HG02938 (cell line): ENCODE data around the gene ANKMY1.
"Not testable (repeated sequence)": the region's sequence is repeated elsewhere in the genome, so short reads cannot be mapped to it uniquely, and the experiment has no call there.

Source experiments
- ATAC-seq: cut with Tn5 transposase; IDR thresholded peaks from one replicate; pipeline ENCODE4 v1.9.1; 2021; ENCODE audit warnings: mild to moderate bottlenecking, moderate library complexity; ENCODE audit not compliant: unreplicated experiment

Gene ANKMY1

DNA sequence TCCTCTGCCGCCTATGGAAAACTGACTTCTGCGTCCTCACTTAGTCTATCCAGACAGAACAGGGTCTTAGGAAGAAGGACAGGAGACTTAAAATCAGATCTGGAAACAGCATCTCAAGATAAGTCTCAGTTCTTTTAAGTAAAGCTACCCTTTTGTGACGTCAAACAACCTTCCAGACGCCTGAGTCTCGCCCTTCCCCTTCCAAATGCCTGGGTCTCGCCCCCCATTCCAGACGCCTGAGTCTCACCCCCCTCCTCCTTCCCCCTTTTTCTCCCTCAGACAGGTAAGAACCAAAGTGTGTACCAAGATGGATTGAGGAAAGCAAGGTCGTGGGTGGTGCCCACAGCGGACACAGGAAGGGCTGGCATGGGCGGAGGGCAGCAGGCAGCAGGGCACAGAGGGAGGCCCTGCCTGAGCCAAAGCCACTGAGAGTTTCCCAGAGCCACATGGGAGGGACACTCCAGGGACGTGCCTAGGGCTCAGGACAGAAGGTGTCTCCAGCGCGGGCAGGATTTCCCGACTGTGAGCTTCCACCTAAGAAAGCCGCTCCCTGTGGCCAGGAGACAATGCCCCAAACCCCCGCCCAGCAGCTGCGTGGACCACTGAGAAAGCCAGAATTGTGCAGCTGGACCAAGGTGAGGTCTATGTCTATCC, 51.3 kb downstream of the ANKMY1 start:
- no peak for ATAC-seq

DNA sequence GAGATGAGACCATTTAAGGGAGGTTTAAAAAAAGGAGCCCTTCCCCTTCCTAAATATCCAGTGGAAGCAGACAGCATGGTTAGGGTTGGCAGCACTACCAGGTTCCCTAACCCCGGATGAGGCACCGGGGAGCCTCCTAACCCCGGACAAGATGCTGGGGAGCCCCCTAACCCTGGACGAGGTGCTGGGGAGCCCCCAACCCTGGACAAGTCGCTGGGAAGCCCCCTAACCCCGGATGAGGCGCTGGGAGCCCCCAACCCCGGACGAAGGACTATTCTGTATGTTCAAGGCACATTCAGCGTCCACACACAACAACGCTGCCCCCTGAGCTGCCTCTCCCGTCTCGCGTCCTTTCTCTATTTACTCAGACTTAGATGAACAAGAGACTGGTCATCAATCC, 51.9 kb downstream of the ANKMY1 start:
- no peak for ATAC-seq

DNA sequence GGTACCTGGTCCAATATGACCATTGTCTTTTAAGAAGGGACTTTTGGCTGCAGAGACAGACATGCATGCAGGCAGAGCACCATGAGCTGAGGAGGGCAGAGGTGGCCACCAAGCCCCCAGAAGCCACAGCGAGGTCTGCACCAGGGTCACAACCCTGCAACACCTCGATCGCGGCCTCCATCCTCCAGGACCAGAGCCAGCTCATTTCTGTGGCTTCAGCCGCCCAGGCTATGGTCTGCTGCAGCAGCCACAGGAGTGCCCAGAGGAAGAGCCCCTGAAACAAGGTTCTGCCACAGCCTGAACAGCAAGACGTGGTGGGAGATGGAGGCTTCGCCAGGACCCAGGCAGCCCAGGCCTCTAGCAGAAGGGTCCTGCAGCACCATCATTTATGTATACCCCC, 53.9 kb downstream of the ANKMY1 start:
- ATAC-seq = no peak

DNA sequence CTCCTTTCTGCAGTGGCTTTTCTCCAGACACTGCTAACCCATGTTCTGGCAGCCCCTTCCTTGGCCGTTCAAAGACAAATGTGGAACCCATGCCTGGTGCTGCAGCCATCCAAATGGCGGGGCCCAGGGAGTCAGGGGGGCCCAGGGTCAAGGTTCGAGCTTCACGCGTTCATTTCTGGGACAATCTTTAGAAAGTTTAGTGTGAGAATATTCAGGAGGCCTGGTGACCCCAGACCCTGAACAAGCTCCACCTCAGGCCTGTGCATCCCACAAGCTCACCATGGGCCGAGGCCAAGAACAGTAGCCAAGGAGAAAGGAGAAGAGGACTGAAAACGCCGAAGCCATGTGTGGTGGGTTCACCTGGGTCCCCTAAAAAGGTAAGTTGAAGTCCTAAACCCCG, 54.4 kb downstream of the ANKMY1 start:
- ATAC-seq = no peak

DNA sequence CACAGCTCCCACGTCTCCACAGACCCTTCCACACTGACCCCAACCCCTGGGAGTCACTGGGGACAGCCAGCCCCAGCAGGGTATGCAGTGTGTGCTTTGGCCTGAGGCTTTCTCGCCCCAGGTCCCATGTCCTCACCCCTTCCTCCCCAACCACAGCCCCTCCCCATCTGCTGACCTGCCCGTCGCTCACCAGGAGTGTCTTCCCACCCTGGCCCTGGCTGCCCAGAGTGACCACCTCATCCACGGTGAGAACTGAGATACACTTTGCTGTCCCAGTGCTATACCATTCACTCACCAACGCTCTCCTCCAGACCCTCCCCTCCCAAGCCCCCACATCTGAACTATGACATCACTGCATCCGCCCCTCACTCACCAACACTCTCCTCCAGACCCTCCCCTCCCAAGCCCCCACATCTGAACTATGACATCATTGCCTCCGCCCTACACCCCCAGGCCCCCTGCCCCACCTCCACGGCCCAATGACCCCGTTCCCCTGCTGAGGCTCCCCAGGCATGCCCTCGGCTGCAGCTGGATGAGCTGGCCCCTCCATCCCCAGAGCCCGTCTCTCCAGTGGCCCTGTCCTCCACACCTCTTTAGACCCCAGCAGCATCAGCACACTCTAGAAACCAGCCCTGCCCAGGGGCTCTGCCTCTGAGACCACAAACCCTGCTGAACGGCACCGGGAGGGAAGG, 55.2 kb downstream of the ANKMY1 start:
- ATAC-seq = no peak

DNA sequence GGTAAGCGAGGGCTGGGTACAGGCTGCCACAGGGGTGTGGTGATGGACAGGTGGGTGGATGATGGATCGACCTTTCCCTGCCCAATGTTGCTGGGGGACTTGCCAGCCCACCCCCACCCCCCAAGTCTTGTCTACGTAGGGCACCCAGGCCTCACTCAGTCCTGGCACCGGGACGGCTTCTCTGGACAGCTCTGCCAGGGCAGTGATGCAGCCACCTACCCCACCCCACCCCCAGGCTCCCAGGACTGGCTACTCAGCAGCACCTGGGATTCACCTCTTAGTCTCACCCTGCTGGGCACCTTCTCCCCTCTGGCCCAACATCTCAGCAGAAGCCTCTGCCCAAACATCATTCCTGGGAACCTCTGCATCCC, 55.7 kb downstream of the ANKMY1 start:
- no peak for ATAC-seq

DNA sequence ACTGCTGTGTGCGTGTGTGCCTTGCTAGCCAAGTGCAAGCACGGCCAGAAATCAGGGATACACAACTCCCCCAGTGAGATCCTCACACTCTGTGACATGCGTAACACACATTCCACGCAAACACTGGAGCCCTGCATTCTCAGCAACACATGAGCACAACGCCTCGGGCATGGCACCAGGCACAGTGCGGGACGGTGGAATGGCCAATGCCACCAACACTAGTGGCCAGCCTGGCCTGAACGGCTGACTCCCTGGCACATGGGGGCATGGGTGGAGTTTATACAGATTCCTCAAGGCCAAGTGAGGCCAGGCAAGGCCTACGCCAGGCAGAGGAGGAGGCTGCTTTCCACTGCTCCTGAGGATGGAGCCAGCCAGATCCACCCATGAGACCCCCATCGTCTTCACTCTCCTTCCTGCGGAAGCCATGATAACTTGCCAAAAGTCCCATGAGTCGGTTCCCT, 56.2 kb downstream of the ANKMY1 start:
- ATAC-seq = no peak

DNA sequence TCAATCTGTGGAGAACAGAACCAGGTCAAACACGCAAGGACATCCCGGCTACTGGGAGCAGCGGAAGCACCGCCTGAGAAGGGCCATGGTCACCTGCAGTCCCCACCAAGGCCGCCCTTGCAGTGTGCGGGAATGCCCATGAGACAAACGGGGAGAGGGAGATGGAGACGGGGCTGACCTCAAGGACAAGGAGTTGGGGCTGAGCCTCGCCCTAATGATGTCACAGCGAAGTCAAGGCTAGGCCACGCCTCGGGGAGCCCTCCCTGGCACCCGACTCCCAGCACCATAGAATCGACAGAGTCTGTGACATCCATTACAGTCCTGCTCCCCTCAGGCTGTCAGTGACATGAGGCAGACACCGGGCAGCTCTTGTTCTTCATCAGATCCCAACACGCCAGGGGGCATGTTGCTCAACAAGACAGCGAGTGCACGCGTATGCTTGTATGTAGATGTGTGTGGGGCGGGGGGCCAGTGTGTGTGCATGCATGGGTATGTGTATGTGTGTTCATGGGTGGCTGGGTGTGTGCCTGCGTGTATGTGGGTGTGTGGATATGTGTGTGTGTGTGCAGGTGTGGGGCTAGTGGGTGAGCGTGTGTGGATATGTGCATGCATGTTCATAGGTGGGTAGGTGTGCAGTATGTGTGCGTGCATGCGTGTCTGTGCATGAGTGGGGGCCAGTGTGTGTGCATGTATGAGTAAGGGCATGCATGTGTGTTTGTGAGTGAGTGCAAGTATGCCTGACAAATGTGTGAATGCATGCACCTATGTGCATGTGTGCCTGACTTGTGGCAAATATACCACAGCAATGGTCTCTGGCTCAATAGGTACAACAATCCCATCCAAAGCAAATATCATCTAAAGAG, 57.0 kb downstream of the ANKMY1 start:
- no peak for ATAC-seq

DNA sequence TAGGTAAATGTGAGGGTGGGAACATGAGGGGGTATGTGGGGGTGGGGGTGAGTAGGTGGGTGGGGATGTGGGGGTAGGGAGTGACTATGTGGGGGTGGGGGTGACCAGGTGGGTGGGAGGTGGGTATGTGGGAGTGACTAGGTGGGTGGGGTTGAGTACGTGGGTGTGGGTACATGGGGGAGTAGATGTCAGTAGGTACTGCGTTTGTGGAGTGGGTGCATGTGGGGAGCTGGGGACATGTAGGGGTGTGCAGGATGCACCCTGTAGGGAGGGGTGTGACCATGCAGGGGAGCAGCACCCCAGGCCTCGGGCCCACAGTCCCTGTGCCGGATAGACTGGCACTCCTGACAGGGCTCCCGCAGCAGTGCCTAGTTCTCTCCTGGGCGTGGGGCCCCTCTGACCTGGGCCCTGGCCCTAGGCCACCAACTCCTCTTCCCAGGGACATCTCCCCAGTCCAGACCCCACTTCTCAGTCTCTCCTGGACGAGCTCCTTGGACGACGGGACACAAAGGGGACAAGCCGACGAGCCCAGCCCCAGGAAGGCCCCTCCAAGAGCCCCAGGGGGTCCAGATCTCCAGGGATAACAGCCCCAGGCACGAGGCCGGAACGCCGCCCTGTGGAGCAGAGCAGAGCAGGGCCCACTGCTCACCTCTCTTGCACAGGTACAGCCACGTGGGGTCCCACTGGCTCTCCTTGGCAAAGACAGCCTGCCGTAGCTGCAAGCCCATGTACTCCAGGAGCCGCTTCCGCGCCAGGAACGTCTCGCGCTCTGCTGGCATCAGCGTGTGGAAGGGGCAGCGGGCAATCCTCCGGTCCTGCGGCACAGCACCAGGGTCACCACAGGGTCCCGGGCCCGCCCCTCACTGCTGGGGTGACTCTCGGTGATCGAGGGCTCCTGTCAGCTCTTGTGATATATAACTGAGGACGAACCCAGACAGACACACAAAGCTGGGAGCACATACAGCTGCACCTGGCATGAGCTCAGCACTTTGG, 58.2 kb downstream of the ANKMY1 start:
- no peak for ATAC-seq

DNA sequence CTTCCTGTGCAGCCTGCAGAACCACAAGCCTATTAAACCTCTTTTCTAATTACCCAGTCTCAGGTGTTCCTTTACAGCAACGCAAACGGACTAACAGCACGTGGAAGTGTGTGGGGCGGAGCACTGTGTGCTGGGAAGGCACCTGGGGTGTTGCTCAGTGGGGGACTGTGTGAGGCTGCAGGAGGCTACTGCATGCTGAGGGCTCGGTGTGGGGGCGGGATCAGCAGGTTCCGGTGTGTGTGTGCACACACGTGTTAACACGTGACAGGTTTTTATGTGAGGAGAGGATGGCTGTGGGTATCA, 58.9 kb downstream of the ANKMY1 start:
- ATAC-seq = no peak

DNA sequence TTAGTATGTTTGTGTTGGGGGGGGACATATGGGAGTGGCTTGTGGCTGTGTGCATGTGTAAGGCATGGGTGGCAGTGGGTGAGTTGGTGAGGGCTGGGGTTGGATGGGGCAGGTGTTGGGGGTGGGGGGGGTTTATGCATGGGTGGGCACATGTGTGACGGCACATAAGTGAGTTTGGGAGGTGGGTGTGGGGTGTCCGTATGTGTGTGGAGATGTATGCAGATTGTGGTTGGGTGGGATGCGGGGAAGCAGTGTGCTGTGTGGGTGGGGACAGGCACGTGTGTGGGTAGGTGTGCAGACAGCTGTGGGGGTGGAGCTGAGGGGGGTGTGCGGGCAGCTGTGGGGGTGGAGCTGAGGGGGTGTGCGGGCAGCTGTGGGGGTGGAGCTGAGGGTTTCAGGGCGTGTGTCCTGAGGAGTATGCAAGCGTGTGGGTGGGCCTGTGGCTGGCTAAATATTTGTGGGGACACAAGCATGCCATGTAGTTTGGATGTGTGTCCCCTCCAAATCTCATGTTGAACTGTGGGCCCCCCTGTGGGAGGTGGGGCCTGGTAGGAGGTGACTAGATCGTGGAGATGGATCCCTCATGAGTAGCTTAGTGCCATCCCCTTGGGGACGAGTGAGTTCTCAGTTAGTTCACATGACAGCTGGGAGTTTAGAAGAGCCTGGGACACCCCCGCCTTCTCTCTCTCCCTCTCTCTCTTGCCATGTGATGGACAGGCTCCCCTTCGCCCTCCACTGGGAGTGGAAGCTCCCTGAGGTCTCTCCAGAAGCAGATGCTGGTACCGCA, 59.4 kb downstream of the ANKMY1 start:
- ATAC-seq = no peak

DNA sequence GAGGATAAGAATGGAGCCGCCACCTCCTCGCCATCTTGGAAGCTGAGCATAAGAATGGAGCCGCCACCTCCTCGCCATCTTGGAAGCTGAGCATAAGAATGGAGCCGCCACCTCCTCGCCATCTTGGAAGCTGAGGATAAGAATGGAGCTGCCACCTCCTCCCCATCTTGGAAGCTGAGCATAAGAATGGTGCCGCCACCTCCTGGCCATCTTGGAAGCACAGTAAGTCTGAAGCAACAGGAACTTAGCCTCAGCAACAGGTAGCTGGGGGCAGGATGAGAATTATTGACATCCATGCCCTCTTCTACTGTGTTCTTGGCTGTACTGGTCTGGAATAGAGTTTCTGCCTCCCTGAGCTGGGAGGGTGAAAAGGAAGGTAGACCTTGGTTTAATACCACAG, 60.7 kb downstream of the ANKMY1 start:
- ATAC-seq = not testable (repeated sequence)

DNA sequence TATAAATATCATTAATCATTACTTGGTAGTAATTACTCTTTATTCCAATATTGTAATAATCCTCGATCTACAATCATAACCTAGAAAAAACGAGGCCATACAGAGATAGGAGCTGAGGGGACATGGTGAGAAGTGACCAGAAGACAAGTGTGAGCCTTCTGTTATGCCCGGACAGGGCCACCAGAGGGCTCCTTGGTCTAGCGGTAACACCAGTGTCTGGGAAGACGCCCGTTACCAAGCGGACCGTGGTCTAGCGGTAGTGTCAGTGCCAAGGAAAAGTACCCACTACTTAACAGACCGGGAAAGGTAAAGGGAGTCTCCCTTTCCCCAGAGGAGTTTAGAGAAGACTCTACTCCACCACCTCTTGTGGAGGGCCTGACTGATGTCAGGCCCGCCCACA, 62.8 kb downstream of the ANKMY1 start:
- not testable (repeated sequence) for ATAC-seq

DNA sequence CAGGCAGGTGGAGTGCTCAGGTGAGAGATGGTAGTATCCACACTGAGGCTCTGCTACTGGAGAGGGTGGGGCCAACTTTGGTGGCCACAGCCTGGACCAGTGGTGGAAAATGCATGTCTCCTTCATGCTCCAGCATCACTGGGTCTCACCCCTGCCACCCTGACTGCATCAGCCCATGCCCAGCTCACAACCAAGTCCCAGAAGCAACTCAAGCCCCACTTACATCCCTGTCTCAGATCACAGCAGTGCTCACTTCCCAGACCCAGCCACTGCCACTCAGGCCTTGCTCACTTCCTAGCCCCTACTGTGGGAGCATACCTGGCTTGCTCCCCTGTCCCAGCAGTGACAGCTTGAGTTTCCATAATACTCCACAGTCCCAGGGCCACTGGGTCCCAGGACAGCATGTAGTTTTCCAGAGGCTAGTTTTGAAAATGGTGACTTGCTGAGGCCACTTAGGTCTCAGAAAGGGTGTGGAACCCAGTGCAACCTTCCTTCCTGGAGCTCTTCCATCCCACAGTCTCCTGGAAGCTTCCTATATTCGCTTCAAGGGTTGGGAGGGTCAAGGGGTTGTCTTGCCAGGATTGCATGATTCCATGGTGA, 63.5 kb downstream of the ANKMY1 start:
- ATAC-seq = no peak

DNA sequence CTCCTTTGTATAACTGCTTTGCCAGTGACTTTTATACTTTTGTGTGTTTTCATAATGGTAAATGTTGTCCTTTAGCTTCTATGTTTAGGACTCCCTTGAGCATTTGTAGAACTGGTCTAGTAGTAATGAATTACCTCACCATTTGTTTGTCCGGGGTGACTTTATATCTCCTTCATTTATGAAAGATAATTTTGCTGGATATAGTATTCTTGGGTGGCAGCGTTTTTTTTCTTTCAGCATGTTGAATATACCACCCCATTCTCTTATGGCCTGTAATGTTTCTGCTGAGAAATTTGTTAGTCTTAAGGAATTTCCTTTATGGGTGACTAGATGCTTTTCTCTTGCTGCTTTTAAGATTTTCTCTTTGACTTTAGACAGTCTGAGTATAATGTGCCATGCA, 66.3 kb downstream of the ANKMY1 start:
- no peak for ATAC-seq

DNA sequence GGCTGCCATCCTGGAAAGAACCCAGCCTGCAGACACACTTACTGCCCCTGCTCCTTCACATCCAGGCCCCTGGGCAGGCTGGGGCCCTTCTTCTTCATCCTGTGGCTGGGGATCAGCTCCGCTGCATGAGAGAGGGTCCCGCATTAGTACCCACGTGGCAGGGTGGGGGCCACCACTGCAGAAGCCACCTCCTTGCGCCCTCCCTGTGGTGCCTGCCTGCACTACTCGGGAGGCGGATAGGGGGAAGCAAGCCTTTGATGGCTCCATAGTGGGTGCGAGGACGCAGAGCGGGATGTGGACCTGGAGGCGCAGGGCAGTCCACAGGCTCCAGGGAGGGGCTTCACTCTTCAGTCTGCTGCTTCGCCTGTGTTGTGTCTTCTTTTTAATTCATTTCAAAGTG, 75.6 kb downstream of the ANKMY1 start:
- ATAC-seq = no peak

DNA sequence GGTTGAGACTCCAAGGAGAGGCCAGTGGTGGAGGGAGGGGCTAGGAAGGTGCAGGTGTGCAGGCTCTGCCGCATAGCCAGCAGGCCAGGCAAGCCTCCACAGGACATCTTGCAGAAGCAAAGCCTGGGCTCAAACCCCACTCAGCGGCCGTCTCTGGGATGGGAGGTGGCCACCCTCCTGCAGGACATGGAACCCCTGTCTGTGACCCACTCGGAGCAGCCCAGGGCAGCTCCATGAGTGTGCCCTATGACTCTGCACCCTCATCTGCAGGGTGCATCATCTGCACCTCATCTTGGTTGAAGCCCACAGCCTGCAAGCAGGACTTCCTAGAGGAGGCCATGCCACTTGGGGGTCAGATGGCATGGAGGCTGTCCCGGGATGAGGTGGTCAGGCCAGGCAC, 76.1 kb downstream of the ANKMY1 start:
- no peak for ATAC-seq

DNA sequence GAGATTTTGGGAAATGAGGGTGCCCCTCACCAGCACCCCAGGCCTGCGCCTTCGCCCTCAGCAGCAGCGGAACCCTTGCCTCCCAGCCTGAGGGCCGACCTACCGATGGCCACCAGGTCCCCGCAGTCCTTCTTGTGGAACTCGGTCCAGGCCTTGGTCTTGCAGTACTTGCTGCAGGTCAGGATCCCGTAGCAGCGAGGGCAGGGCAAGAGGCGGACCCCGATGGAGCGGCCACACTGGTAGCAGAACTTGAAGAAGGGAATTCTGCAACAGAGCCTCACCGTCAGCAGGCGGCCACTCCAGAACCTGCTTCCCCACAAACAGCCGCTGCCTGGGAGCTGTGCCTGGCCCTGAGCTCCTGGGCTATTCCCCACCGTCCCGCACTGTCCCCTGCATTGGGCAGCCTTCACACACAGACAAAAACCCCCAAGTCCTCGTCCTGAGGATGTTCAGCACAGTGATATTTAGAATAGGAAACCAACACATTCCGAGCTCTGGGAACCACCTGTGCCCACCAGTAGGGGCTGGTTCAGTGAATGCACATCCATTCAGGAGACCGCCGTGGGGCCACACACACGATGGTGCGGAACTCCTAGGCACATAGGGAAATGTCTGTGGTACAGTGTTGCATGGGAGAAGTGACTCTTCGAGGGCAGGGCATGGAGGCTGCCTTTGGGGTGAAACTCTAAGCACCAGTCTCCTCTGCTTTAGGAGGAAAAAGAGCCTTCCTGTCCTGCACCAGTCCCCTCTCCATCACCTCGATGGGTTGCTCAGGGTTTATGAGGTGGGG, 76.8 kb downstream of the ANKMY1 start:
- no peak for ATAC-seq

DNA sequence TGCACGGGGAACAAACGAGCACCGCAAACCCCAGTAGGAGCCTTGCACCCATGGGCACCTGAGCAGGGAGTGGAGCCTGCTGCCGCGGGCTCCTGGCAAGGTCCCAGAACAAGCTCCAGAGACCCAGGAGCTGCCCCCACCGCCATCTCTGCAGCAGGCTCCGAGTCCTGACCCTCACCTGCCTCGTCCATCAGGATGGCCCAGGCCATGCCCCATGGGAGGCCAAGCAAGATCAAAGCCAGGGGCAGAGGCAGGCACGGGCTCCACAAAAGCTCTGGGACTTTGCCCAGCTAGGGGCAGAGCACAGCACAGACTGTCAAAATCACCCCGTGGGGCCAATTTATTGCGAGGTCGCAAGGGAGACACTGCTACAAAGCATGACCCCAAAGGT, 78.7 kb downstream of the ANKMY1 start:
- no peak for ATAC-seq
